ENCODE data around the gene ASAP2.

ASAP2 gene

GRCh38 chr2:9388199-9388681 is 181.6 kb downstream of the ASAP2 start:
- FAIRE-seq (no peak), DNase-seq (ENCODE audit: insufficient read length, low spot score) (no peak)
- no peak for TF ChIP-seq CTCF (IDR thresholded peaks at IDR 0.05; ENCODE audit: insufficient read depth, missing control alignments)

GRCh38 chr2:9388950-9389911 is 182.6 kb downstream of the ASAP2 start:
- FAIRE-seq (no peak), DNase-seq (ENCODE audit: insufficient read length, low spot score) (no peak)
- no peak for TF ChIP-seq CTCF (IDR thresholded peaks at IDR 0.05; ENCODE audit: insufficient read depth, missing control alignments)

DNA sequence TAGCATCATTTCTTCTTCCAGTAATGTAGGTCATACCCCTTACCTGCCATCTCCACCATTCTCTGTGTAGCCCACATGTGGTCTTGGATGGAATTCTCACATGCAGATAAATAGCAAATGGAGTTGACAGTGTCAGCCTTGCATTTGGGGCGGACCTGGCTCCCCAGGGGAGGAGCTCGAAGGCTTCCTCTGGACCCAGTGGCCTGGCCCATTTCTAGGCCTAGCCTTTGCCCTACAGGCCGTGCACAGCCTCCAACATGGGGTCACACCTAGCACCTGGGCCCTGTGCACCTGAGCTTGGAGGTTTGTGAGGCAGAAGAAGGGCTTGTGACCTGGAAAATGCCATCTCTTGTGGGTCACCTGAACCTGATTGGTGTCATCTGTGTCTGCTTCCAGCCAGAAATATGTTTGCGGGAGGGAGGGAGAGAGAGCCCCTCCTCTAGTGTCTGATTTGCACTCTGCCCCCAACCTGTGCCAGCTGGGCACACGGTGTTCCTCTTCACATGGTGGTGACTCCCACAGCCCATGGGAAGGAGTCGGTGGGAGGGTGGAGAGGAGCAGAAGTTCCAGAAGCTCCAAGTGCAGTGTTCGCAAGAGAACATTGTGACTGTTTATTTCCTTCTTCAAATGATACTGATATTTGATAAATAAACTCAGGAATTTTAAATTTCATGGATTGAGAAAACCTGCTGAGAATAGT is 183.7 kb downstream of the ASAP2 start:
- FAIRE-seq = no peak
- no peak for DNase-seq (ENCODE audit: insufficient read length, low spot score)
- TF ChIP-seq CTCF (IDR thresholded peaks at IDR 0.05; ENCODE audit: insufficient read depth, missing control alignments) = no peak

- no peak for FAIRE-seq
- TF ChIP-seq CTCF (IDR thresholded peaks at IDR 0.05; ENCODE audit: insufficient read depth, missing control alignments) = no peak
- no peak for DNase-seq (ENCODE audit: insufficient read length, low spot score)
These were observed 184.4 kb downstream of the ASAP2 start for GRCh38 chr2:9390991-9391390.

GRCh38 chr2:9391961-9392720 is 185.5 kb downstream of the ASAP2 start:
- no peak for FAIRE-seq
- TF ChIP-seq CTCF (IDR thresholded peaks at IDR 0.05; ENCODE audit: insufficient read depth, missing control alignments) = no peak
- DNase-seq (ENCODE audit: insufficient read length, low spot score) = no peak

DNA sequence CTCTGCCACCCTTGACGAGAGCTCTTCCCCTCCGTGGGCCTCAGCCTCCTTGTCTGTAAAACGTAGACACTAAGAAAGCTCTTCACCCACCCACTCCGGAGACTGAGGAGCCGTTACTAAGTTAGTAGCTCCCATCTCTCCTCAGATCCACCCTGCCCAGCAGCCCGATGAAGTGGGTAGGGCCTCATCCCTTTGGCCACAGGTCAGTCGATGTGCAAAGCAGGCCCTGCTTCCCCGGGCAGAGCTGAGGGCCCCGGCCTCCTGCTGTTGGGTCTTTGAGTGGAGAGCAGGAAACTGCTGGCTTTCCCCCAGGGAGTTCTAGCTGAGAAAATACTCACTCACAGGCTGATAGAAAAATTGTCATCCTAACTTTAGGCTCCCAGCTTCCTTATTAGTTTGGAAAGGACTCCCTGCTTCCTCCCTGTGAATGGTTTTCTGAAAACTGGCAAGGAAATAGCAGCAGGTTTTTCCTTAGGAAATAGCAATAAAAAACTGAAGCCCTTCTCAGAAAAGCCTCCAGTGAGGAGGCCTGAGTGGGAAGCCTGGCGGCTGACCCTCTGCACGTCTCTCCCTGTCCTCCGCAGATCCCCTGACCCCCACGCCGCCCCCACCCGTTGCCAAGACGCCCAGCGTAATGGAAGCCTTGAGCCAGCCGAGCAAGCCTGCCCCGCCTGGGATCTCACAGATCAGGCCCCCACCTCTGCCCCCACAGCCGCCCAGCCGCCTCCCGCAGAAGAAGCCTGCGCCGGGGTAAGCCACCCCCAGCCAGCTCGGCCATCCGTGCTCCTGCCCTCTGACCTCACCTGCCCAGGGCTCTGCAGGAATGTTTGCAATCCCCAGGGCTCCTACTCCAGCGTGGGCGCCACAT is 186.5 kb downstream of the ASAP2 start:
- TF ChIP-seq CTCF (IDR thresholded peaks at IDR 0.05; ENCODE audit: insufficient read depth, missing control alignments) = no peak
- FAIRE-seq (no peak), DNase-seq (ENCODE audit: insufficient read length, low spot score) (no peak)
